Measurements from ENCODE around the gene FRMPD1. TPM values are rescaled to one million over a fixed set of nuclear protein-coding genes. Genes with fewer than 3 reads are reported as not detected.

FRMPD1 gene
- polyA plus RNA-seq, 10 donors, result 6.1 to 14.4 (median 9.6) TPM

DNA sequence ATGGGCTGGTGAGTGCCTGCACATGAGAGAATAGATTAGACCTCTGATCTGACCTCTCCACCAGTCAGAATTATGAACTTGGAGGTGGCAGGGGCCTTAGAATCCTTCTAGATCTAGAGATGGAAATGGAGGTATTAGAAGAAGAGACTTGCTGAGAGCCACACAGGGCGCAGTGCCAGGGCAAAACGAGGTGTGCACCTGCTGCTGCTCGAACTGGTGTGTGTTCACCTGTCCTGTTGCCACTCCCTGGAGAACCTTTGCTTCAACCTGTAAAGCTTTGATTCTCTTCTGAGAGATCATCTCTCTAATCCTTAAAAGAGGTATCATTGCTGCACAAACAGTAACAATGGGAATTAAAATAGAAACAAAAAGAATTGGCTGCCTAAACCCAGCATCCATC is 24.9 kb downstream of the FRMPD1 start:
- no peak for DNase-seq

DNA sequence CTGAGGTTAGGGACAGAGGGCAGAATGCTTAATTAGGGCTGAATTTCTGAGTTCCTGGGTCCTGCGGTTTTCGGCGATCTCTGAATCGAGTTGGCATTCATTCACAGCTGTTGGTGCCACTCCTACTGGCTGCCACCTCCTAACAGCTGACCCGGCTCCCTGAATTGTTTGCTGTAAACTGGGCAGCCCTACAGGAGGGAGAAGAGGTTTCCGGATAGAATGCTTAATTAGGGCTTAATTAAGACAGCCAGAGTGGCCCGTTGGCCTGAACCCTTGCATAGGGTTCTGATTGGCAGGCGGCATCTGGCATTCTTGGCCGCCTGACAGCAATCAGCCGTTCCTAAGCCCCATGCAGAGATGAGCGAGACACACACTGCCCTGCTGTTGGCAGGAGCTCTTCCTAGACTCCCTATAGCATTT is 25.7 kb downstream of the FRMPD1 start:
- DNase-seq, result peak; percentile 69 to 82 (median 71)

DNA sequence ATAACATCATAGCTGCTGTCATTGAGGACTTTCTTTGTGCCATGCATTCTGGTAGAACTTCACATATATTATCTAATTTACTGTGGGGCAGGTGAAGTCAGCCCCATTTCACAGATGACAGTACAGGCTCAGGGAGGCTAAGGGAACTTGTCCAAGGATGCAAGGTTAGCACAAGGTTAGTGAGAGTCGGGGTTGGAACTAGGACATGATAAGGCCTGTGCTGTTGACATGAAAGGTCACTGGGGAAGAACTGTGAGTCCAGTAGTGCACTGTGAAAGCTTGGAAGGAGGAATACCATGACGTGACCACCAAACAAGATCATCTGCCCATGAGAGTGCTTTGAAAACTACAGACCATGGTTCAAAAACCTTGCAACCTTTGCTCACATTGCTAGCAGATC is 26.7 kb downstream of the FRMPD1 start:
- DNase-seq, result no peak

DNA sequence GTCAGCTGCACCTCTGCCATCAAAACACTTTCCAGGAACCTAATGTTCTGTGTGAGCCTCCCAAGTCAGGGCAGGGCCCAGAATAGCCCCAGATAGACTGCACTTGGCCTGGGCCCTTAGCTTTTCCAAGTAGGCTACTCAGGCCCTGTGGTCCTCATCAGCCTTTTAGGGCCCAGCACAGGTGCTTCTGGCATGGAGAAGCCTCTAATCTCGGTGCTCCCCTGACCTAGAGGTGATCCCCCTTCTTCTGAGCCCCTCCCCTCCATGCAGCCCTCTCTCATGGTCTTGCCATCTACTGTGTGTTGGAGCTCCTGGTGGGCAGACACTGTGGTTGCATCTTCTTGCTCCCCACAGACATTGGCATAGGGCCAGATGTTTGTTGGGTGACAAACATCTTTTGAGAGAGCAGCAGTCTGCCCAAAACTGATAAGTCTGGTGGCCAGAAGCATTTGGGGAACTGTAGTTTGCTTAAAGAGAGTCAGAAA is 28.1 kb downstream of the FRMPD1 start:
- DNase-seq, result no peak

DNA sequence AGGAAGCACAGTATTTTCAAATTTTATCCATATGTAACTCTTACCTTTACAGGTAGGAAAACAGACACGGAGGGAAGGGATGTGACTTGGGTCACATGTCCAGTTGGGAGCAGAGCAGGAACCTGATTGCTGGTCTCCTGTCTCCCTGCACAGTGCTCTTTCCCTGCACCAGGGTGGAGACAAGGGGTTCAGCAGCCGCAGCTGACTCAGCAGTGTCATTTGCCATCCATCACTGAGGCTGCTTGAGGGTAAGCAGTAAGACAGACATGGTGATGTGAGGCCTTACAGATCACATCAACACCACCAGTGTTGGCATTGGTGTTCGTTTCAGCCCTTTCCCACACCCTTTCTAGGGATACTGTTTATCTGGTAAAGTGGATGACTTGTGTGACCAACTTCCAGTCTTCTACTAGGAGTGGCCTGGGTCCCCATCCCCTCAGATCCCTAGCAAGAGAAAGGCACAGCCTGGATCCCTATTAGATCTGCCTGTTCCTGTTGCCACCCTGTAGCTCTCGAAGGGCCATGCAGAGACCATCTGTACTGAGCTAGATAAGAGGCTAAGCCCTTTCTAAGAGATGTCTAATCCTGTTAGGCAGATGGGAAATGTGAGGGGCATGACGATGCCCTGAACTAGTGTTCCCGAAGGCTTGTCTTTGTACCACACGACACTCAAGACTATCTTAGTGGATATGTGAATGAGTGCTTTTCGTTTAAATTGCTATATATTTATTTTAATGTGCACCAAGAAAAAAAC is 29.1 kb downstream of the FRMPD1 start:
- no peak for DNase-seq

DNA sequence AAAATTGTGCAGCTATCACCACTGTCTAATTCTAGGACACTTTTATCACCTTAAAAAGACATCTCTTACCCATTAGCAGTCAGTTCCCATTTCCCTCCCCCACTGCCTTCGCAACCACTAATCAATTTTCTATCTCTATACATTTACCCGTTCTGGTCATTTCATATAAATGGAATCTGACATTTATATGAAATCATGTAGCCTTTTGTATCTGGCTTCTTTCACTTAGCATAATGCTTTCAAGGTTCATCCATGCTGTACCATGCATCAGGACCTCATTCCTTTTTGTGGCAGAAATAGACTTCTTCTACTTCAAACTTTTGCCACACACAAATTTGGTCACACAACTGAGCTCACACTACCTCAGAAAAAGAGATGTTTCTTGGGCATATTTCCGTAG is 32.2 kb downstream of the FRMPD1 start:
- no peak for DNase-seq

DNA sequence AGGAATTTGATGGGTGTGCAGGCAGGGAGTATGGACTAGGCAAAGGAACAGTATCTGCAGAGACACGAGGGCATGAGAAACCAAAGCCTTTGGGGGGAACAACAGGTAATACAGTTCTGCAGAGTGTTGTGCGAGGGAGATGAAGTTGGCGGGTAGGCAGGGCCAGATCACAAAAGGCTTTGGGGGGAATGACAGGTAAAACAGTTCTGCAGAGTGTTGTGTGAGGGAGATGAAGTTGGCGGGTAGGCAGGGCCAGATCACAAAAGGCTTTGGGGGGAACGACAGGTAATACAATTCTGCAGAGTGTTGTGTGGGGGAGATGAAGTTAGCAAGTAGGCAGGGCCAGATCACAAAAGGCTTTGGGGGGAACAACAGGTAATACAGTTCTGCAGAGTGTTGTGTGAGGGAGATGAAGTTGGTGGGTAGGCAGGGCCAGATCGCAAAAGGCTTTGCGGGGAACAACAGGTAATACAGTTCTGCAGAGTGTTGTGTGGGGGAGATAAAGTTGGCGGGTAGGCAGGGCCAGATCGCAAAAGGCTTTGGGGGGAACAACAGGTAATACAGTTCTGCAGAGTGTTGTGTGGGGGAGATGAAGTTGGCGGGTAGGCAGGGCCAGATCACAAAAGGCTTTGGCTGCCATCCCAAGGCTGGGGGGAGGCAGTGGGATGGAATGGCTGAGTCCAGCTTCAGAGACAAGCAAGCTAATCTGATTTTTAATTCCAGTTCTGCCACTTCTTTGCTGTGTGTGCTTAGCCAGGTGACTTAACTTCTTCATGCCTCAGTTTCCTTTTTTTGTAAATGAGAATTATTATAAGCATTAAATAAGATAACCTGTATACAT is 33.0 kb downstream of the FRMPD1 start:
- DNase-seq, result no peak

DNA sequence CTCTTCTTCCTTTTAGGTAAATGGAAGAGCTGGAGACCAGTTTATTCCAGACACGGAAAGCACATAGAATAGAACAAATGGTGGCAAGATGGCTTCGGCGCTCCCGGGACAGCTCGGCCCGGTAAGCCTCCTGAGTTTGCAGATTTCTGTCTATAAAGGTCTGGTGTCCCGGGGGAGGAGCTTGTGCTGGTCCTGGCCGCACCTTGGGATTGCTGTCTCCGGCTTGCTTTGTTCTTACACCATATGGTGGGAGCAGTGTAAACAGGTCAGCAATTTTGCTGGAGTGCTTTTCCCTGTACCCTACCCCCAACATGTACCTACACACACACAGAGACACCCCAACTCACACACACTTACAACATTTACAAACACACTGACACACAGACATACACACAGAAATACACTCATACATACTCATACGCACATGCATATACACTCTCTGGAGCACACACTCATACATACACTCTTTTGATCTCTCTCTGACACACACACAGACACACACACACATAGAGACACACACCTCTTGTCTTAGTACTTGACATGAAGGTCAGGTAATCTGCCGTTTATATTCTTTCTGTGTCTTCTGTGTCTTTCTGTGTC is 42.0 kb downstream of the FRMPD1 start:
- DNase-seq, result no peak

DNA sequence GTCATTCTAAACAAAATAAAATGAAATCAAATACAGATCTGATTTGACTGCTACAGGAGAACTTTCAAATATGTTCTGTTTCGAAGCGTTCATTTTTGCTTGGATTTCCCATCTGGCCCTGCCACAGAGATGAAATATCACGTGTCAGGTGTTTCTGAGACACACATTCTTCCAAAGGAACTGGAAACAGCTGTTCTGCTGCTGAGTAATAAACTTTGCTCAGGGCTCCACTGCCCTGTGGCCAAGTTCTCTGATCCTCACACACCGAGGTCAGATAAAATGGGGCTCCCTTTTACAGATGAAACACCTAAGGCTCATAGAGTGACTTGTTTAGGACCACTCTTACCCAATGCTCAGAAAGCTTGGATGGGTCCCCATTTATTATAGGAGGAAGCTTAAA is 42.5 kb downstream of the FRMPD1 start:
- peak; percentile 34 to 46 (median 44) for DNase-seq

DNA sequence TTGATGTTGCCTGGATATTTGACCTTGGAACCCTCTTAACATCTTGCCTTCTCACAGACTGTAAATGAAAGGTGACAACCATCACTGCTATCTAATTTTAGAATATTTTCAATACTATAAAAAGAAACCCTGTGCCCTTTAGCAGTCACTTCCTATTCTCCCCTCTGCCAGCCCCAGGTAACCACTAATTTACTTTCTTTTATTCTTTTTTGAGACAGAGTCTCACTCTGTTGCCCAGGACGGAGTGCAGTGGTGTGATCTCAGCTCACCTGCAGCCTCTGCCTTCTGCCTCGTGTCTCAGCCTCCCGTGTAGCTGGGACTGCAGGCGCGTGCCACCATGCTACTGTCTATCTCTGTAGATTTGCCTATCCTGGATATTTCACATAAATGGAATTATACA is 43.6 kb downstream of the FRMPD1 start:
- DNase-seq, result no peak

DNA sequence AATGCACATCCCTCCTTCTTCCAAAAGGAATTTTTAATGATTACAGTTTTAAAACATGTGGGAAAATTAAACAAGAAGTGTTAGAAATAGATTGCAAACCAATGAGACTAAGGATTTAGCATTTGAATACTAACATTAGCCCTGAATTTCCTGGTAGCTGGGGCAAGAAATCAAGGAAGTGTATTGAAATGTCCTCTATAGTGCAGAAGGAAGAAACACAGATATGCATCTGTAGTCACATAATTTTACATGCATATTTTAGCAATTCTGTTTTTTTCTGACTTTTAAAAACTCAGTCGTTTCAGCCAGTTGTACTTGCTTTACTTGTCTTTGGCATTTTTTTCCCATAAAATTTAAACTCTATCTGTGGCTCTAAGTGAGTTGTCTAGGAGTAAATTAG is 45.8 kb downstream of the FRMPD1 start:
- no peak for DNase-seq

DNA sequence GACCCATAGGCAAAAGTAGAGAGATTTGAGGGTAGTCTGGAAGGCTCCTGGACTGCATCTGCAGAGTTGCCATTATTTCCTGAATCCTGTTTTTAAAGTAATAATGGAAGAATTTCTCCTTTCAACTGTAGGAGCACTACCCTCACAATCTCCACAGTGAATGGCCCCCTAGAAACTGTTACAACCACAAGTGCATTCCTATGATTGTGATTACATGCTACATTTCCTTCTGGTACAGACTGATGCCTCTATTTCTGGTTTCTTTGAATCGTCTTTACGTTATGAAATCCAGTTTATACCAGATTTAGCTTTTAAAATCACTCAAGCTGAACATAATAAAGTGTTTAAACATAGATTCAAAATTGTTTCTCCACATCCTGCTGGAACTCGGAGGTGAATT is 49.4 kb downstream of the FRMPD1 start:
- DNase-seq, result no peak

DNA sequence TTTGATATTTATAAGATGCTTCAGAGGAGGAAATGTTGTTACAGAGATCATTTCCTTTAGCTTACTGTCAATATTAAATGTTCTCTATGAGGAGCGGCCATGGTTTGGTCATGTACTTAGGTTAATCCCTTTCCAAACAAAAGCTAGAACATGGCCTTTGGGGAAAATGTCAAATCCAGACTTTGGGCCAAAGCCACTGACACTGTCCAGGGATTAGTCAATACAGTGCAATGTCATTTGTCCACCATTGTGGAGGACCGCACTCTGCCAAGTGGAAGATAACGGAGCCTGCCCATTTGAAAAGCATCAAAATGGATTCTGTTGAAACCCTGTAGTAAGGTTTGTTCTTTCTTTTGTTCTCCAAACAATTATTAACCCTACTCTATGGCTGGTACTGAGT is 50.1 kb downstream of the FRMPD1 start:
- no peak for DNase-seq

DNA sequence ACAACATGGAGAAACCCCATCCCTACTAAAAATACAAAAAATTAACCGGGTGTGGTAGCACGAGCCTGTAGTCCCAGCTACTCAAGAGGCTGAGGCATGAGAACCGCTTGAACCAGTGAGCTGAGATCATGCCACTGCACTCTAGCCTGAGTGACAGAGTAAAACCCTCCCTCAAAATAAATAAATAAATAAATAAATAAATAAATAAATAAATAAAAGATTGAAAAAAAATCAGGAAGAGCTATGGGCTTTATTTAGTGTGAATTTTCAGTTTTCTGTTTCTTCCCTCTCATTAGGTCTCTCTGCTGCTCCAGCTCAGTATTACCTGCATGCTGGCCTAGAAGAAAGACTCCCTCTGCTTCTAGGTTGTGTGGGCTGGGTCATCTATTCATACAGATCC is 55.0 kb downstream of the FRMPD1 start:
- no peak for DNase-seq

DNA sequence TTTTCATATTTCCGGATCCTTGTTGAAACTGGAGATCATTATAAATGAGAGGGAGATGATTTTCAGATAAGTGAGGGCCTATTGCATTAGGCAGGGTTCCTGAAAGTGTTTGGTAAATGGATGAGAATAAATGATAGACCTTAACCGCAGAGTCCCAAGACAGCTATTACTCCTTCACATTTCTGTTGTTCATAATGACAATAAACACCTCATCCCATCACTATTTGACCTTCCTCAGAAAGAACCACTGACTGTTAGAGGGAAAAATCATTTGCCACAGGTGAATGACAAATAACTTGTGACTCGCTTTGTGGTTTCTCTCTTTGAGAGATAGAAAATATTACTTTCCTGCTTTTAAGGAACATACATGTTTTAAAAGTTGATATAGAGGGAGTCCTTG is 55.5 kb downstream of the FRMPD1 start:
- DNase-seq, result peak in 1 of 3 donors; percentile 13

DNA sequence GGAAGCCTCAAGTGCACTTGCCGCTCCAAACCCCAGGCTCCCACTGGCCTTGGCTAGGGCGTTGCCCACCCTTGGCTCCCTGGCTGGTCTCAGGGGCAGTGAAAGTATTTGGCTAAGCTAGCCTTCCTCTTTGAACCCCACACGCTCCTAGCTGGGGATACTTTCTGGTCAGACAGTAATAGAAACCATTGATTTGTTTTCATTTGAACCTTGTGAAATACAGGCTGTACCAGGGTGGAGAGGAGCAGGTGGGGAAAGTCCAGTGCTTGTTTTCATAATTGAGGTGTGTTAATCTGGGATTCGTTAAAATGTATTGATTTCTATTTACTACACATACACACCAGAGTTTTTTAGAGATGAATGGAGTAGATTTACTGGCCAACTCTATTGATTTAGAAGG is 57.0 kb downstream of the FRMPD1 start:
- no peak for DNase-seq

DNA sequence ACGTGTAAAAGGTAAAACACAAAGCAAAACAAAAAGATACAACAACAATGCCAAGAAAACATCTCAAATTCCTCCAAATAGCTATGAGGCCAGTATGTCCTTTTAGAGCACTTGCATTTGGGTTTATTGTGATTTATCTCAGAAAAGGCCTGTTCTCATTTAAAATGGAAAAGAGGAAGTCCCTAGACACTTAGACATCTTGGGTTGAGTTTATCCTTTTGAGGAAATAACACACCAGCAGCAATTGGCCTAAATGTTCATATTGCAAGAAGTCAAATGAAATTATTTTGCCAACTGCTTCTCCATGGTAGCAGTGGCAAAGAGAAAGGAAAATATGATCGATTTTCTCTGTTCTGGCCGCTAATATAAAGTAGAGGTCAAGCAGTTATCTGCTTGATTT is 59.3 kb downstream of the FRMPD1 start:
- no peak for DNase-seq

DNA sequence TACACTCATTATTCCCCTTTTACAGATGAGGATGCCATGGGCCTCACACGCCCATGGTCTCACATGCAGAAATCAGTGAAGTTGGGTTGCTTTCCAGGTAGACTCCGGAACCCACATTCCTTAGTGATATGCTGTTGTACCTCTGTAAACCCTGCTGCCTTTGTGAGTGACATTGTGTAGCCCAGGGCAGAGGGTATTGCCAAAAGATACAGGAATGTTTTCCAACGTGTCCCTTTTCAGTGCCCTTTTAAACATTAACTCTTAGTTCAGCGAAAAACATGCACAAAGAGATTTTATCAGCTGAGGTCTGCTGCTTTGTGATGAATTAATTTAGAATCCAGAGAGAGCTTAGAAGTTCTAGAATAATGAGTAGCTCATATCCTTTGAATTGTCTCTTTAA is 64.5 kb downstream of the FRMPD1 start:
- DNase-seq, result no peak

DNA sequence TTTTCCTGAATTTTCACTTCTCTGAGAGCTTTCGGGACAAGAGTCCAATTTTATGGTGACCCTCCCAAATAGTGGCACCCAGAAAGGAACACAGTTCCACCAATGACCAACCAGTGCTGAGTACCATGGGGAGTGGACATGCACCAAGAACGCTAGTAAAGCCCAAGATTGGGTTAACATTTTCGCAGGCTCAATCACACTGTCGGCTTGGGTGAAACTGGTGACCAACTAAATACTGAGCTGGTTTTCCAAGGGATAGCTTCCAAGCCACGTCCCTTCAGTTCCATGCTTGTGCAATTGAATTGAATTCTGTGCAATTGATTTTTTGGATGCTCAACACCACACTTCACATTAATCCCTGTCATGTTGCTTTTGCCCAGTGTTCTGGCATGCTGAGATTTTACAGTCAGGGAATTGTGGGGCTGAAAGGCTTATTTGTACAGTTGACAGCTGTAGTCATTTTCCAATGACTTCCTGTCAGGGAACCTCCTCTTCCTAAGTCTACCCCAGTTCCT is 65.3 kb downstream of the FRMPD1 start:
- no peak for DNase-seq

DNA sequence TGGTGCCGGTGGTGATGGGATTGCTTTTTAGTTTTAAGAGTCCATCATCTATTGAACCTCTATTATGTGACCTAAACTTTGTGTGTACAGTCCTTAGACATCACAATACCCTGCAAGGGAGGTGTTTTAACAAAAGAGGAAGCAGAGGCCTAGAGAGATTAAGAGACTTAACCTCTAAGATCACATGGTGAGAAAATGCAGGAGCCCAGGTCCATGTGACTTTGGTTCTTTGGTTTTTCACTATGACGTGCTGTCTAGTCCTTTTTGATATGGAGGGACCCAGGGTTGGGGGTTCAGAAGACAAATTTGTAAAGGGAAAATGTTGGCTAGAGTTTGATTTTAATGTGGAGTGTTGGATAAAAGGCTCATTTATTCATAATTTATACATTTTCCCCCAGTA is 68.8 kb downstream of the FRMPD1 start:
- no peak for DNase-seq

DNA sequence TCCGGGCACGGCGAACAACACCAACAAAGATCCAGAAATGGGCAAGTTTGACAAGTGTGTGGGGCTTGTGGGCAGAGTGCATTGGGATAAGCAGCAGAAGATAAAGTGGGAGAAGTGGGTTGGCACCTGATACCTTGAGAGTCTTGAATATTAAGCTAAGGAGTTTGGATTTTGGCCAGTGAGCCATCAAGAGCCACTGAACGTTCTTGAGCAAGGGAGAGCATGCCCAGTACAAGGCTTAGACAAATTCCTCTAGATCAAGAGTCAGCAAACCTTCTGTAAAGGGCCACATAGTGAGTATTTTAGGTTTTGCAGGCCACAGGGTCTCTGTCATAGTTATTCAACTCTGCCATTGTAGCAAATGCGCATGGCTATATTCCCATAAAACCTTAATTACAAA is 76.3 kb downstream of the FRMPD1 start:
- no peak for DNase-seq

DNA sequence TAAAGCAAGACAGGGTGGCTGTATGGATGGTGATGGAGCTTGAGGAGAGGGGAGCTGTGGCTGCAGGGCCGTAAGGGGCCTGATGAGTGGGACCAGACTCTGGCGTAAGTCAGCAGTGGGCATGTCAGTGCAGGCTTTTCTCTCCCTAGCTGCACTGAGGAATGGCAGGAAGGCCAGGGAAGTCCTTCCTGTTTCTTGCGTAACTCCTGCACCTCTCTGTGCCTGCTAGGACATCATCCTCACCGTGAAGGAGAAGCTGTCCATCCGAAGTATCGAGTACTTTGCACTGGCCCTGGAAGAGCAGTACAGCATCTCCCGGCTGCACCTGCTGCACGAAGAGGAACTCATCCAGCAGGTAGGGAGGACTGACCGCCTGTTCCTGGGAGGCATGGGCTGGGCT is 78.7 kb downstream of the FRMPD1 start:
- no peak for DNase-seq

DNA sequence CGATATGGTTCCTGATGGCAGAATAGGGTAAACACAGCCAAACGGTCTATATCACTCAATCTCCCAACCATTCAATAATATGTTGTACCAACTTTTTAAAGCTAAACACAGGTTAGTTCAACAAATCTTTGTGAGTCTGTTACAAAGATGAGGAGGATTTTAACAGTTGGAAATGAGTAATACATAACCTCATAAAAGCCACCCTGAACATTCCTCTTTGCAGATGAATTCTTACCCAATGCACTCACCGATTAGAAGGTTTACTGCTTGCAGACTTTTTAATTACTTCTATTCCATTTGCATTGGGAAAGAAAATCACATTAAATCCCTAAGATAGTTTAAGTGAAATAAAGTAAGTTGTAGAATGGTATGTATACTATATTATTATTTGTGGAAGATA is 79.5 kb downstream of the FRMPD1 start:
- no peak for DNase-seq
